ENCODE measurements around the gene ELAC2.

Gene ELAC2

DNA sequence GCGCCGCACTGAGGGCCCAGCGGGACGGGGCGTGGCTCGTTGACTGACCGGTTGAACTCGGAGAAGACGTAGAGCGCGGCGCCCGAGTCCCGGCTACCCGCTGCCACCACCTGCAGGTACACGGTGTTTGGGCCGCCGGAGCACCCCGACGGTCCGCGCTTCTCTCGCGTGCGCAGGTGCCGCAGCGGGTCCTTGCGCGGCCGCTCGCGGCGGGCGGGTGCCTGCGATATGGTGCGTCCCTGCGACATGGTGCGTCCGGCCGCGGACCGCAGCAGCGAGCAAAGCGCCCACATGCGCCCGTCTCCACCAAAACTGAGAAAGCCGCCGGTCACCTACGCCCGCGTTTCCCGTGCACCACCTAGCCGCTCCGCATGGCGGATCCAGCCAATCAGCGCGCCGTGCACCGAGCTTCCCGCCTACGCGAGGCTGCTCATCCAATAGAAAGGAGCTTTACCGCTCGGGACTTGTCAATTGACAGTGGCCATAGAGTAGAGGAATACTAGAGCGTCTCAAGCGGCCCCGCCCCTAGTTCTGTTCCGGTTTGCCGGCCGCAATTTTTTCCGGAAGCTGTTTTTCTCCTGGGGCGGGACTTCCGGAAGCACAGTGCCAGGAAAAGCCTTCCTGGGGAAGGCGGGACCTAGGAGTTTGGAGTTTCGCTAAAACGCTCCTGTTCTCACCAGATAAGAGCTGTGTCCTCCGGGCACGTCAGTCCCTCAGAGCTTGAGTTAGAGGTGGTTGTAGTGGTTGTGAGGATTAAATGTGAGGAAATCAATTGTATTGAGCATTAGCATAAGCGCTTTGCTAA lies at the start of gene ELAC2:
ELAC2 (minus strand) TSS at position 373 of the 805 bp plus-strand sequence; CDS start at position 293, 80 bp downstream.
- peak; percentile 99 for DNase-seq (ENCODE audit: low spot score)

- no peak for DNase-seq (ENCODE audit: low spot score)
Observed at GRCh38 chr17:13065032-13065431, 47.2 kb upstream of the ELAC2 start.

GRCh38 chr17:13055131-13055530 lies 37.3 kb upstream of the ELAC2 start:
- DNase-seq (ENCODE audit: low spot score) = no peak

DNA sequence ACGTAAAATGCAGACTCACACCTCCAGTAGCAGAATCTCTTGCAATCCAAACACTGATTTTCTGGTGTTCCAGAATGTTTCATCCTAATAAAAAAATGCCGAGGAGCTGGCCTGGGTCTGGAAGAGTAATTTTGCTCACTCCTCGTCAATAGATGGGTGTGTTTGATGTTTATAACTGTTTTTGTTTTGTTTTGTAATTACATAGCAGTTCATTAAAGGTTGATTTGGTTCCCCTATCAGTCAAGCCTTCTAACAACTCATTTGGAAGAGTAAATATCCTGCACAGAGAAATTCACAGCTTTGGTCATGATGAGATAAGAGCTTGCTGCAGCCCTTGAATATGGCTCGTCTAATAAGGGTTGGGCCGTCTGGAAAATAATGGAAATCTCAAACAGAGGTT lies 36.8 kb upstream of the ELAC2 start:
- DNase-seq (ENCODE audit: low spot score) = no peak

- no peak for DNase-seq (ENCODE audit: low spot score)
Observed at GRCh38 chr17:13051915-13052314, 34.1 kb upstream of the ELAC2 start.

DNA sequence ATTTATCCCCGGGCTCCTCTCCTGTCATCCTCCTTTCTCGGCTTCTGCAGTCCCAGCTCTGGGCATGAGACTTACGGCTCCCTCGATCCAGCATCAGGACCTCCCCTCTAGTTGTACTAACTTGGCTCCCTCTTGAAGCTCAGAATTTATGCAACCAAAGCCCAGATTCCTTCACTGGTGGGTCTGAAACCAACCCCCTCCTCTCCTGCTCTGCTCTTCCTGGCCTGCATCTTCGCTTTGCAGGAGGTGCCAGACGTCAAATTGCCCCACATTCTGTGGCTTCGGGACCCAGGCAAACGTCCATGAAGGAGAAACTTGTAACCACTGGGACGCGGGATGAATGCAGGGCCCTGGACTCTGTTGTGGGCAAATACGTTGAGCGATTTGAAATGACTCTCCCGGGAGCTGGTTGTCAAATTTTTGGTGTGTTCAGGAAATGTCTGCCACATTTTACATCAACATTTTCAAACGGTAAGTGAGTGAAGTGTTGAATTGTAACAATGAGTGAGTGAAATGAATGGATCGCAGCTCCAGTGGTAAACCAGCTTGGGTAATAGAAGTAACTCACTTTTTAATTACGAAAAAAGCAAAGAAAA lies 29.3 kb upstream of the ELAC2 start:
- DNase-seq (ENCODE audit: low spot score) = no peak

DNA sequence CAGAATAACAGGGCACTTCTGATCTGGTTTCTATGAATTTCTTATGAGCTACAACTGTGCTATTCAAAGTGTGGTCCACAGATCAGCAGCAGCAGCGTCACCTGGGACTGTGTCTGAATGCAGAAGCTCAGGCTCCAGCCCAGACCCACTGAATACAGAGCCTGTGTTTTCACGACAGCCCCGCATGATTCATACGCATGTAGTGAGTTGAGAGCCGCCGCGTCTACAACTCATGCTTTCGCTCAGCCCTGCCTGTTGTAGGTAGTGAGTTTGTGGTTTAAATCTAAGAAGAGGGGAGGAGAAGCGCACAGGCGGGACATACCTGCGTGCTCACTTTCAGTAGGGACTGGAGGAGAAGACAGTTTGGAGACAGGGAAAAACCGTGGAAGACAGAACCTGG lies 28.5 kb upstream of the ELAC2 start:
- DNase-seq (ENCODE audit: low spot score) = no peak

DNA sequence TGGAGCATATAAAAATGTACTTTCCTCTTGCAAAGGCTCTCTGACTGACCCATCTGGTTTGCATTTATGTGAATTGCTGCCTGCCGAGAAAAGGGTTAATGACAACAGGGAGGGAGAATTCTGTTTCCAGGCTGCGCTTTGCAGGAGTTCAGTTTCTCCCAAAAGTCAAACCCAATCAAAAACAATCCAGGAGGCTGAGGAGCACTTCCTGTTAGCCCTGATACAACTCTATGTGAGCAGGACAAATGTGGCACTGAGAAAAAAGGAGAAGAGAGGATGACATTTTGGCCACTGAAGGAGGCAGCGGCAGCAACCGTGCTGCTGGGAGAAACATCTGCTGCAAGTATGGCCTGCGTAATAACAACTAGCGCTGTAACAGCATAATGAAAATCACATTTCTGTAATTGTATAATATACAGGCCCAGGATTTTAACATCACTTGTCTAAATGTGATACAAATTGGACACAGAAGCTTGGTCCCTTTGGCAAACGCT lies 26.8 kb upstream of the ELAC2 start:
- DNase-seq (ENCODE audit: low spot score) = no peak

GRCh38 chr17:13038931-13039665 lies 21.3 kb upstream of the ELAC2 start:
- no peak for DNase-seq (ENCODE audit: low spot score)

DNA sequence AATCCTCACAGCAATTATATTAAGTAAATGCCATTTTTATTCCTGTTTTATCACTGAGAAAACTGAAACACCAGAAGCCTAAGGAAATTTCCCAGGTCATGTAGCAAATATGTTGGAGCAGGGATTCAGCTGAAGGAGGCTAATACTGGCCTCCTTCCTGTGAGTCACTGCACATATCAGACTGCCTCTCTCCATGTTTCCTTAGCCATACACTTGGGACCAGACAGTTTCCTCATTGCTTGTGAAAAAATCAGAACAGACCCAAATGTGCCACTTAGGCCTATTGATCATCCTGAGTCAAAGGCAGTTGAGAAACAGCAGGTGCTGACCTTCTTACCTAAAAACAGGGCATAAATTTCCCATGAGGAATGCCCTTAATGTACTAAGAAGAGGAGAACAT lies 18.9 kb upstream of the ELAC2 start:
- DNase-seq (ENCODE audit: low spot score) = no peak

- DNase-seq (ENCODE audit: low spot score) = no peak
Observed at GRCh38 chr17:13035420-13035819, 17.6 kb upstream of the ELAC2 start.

- peak; percentile 73 for DNase-seq (ENCODE audit: low spot score)
Observed at GRCh38 chr17:13031718-13032350, 14.0 kb upstream of the ELAC2 start.

DNA sequence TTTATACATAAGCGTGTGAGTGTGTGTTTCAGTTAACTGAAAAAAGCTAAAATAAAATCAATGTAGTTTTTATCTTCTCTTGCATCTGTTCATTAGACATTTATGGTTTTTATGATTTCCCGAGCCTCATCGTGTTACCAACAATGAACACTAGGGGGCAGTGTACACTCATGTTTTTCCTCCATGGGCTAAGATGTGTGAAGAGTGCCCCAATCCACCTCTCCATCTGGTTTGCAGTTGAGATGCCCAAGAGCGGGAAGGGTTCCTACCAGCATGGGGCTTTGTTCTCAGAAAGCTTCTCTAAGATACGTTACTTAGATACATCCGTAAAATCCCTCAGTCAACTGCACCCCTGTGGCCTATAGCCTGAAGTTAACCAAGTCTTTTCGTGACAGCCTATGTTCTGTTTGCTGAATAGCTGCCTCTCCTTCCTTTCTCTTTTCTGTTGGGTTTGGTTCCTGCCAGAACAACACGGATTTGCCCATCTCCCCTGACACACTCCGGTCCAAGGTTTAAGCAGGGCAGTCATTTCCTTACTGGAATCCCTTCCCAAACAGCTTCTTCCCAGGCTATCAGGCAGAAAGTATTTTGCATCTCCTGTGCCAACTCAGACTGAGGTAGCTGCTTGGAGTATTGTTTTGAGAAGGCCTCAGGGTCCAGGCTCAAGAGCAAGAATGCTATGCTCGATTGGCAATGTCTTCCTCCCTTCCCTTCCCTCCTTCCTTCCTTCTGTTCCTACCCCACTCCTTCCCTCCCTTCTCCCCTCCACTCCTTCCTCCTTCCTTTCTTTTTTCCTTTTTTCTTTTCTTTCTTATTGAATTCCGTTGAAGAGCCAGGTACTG lies 12.9 kb upstream of the ELAC2 start:
- DNase-seq (ENCODE audit: low spot score) = peak; percentile 73

GRCh38 chr17:13030056-13030455 lies 12.2 kb upstream of the ELAC2 start:
- no peak for DNase-seq (ENCODE audit: low spot score)

- no peak for DNase-seq (ENCODE audit: low spot score)
Observed at GRCh38 chr17:13029340-13029739, 11.5 kb upstream of the ELAC2 start.

GRCh38 chr17:13027246-13027645 lies 9.4 kb upstream of the ELAC2 start:
- DNase-seq (ENCODE audit: low spot score) = no peak

DNA sequence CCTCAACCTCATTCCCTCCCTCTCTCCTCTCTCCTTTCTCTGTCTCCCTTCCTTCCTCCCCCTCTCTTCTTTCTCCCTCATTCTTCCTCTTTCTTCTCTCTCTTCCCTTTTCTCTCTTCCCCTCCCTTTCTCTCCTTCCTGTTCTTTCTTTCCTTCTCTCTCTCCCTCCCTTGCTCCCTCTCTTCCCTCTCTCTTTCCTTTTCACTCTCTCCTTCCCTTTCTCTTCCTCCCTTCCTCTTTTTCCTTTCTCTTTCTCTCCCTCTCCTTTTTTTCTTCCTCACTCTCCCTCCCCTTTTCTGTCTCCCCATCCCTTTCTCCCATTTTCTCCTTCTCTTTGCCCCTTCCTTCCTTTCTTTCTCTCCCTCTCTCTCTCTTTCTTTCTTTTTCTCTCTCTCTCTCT lies 7.9 kb upstream of the ELAC2 start:
- DNase-seq (ENCODE audit: low spot score) = no peak

GRCh38 chr17:13025258-13025627 lies 7.4 kb upstream of the ELAC2 start:
- DNase-seq (ENCODE audit: low spot score) = no peak

DNA sequence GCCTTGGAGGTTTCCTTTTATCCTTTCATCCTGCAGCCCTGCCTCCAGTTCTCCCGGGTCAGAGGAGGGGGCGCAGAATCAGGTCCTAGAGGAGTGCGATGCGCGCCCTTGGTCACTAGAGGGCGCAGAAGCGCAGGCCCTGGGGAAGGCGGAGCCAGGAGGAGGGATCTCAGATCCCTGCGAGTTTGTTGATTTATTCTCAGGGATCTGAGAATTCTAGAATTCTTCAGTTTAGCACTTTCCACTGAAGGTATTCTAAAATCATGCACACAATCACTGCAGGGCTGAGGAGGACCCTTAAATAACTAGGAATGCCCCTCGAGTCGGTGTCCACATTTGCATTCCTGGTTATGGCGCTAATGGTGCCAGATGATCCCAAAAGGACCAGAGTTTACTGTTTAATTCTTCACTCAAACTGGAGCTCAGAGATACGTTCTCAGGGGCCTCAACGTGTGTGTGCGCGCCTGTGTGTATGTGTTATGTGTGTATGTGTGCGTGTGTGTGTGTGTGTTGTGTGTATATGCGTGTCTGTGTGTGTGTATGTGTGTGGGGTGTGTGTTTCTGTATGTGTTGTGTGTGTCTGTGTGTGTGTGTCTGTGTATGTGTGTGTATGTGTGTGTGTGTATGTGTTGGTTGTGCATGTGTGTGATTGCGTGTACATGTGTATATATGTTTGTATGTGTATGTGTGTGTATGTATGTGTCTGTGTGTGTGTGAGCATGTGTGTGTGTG lies 6.9 kb upstream of the ELAC2 start:
- DNase-seq (ENCODE audit: low spot score) = peak; percentile 72

GRCh38 chr17:13024016-13024415 lies 6.2 kb upstream of the ELAC2 start:
- no peak for DNase-seq (ENCODE audit: low spot score)
